Nephron progenitor cell (in vitro differentiated cells): ENCODE measurements around the gene MYRFL.
"Not testable (repeated sequence)": the region's sequence is repeated elsewhere in the genome, so short reads cannot be mapped to it uniquely, and the experiment has no call there.

ENCODE experiments used
- DNase-seq: peaks from one replicate; pipeline ENCODE4 v3.0.0; 2021
- H3K27ac Mint-ChIP-seq: 2 replicates; pipeline ENCODE4 v1.8.0; 2021; ENCODE audit warnings: mild to moderate bottlenecking, moderate library complexity, mixed read lengths
- H3K27me3 Mint-ChIP-seq: 2 replicates; pipeline ENCODE4 v1.8.0; 2021; ENCODE audit warnings: mild to moderate bottlenecking, low read depth, mixed read lengths; ENCODE audit not compliant: poor library complexity
- H3K36me3 Mint-ChIP-seq: 2 replicates; pipeline ENCODE4 v1.8.0; 2021; ENCODE audit warnings: low read depth, mixed read lengths
- H3K4me1 Mint-ChIP-seq: 2 replicates; pipeline ENCODE4 v1.8.0; 2021; ENCODE audit warnings: mixed read lengths
- H3K4me3 Mint-ChIP-seq: 2 replicates; pipeline ENCODE4 v1.8.0; 2021; ENCODE audit warnings: mild to moderate bottlenecking, moderate library complexity, mixed read lengths
- H3K9me3 Mint-ChIP-seq: 2 replicates; pipeline ENCODE4 v1.8.0; 2021; ENCODE audit warnings: mild to moderate bottlenecking, moderate library complexity, mixed read lengths
- TF ChIP-seq, protein P1 (sequence below): fragments of 200-600 bp; sonication (generic); IDR thresholded peaks from 2 replicates; pipeline ENCODE4 v1.5.0; 2021; ENCODE audit warnings: antibody characterized with exemption

The MYRFL gene

DNA sequence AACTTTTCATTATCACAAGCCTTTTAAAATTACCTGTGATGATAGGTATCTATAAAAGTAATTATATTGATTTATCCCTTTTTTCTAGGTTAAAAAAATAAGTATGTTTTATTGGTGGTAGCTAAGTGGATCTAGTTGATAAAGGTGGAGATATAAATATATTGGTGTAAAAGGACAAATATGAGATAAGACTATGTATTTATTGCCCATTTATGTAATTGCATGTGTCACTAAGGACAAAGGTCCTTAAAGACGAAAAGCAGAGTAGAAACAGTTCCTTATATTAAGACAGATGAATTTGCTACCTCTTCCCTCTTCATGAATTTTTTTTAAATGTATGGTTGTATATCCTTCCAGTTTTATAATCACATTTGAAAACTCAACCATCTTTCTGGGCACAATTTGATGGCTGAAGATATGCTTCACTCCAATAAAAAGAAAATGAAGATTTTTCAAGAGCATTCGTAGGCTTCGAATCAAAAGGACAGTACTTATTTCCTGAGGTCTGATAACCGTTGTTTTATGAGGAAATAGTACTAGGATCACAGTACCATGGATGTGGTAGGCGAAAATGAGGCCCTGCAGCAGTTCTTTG lies at the start of gene MYRFL:
Gene MYRFL, plus strand, starts transcription at position 262 of the 595 bp plus-strand sequence. Its CDS starts 291 bp downstream, at position 553.
- Mint-ChIP-seq H3K4me1 (no peaks in the 10 kb centered on the region), H3K9me3 (no peaks in the 10 kb centered on the region), H3K27me3 (peaks cover 6% of the 10 kb centered on the region), H3K36me3 (no peaks in the 10 kb centered on the region), H3K27ac (no peak within 1 kb of the TSS), H3K4me3 (no peak within 1 kb of the TSS)
- TF ChIP-seq, protein P1, sequence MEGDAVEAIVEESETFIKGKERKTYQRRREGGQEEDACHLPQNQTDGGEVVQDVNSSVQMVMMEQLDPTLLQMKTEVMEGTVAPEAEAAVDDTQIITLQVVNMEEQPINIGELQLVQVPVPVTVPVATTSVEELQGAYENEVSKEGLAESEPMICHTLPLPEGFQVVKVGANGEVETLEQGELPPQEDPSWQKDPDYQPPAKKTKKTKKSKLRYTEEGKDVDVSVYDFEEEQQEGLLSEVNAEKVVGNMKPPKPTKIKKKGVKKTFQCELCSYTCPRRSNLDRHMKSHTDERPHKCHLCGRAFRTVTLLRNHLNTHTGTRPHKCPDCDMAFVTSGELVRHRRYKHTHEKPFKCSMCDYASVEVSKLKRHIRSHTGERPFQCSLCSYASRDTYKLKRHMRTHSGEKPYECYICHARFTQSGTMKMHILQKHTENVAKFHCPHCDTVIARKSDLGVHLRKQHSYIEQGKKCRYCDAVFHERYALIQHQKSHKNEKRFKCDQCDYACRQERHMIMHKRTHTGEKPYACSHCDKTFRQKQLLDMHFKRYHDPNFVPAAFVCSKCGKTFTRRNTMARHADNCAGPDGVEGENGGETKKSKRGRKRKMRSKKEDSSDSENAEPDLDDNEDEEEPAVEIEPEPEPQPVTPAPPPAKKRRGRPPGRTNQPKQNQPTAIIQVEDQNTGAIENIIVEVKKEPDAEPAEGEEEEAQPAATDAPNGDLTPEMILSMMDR, result no peak
- no peak for DNase-seq

DNA sequence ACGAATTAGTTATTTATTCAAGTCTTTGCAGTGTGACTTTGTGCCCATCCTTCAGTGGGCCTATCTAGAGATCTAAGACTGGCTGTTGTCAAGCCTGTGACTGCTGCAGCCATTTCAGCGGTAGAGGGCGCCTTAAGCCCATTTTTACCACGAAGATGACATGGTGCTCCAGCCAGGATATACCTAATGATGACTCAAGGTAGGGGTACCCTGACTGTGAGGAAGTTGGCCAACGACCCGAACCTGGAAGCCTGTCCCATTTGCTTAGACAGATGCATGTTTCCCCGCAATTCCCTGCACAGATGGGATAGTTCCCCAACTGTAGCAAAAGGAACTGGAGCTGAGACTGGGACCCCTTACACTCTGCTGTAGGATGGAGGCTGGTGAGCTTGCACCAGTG lies 45.1 kb upstream of the MYRFL start:
- peak; percentile 50 for DNase-seq
- Mint-ChIP-seq H3K27ac (no peak overlapping the region), H3K36me3 (peaks cover 22% of the 10 kb centered on the region), H3K9me3 (peaks cover 26% of the 10 kb centered on the region), H3K27me3 (no peaks in the 10 kb centered on the region), H3K4me3 (no peak overlapping the region), H3K4me1 (peaks cover 9% of the 10 kb centered on the region)
- TF ChIP-seq, protein P1, result peak; percentile 49

- Mint-ChIP-seq H3K4me3 (no peak overlapping the region), H3K36me3 (peaks cover 22% of the 10 kb centered on the region), H3K27me3 (no peaks in the 10 kb centered on the region), H3K9me3 (peaks cover 26% of the 10 kb centered on the region), H3K27ac (no peak overlapping the region), H3K4me1 (peaks cover 9% of the 10 kb centered on the region)
- DNase-seq, result no peak
- TF ChIP-seq, protein P1, result no peak
Observed at GRCh38 chr12:69783365-69783764, 41.7 kb upstream of the MYRFL start.

- Mint-ChIP-seq H3K4me3 (no peak overlapping the region), H3K4me1 (no peaks in the 10 kb centered on the region), H3K27ac (no peak overlapping the region), H3K36me3 (peaks cover 26% of the 10 kb centered on the region), H3K27me3 (no peaks in the 10 kb centered on the region), H3K9me3 (peaks cover 42% of the 10 kb centered on the region)
- no peak for DNase-seq
- TF ChIP-seq, protein P1, result no peak
Observed at GRCh38 chr12:69789351-69789750, 35.7 kb upstream of the MYRFL start.

DNA sequence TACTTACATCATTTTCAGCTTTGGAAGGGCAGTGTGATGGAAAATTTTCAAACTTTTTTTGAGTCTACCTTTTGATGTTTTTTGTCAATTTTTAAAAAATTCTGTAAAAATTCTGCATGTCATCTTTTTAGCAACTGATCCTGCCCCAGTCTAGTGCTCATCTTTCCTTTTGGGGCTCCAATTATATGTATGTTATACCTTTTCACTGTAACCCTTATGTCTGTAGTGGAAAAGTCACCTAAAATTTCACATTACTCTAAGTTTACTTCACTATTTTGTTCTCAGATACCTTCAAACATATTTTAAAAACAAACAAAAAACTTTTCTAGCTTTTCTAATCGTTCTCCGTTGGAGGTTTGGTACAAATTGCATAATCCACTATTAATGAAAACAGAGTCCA lies 32.5 kb upstream of the MYRFL start:
- TF ChIP-seq, protein P1, result no peak
- Mint-ChIP-seq H3K4me3 (no peak overlapping the region), H3K27me3 (no peaks in the 10 kb centered on the region), H3K4me1 (no peaks in the 10 kb centered on the region), H3K36me3 (peaks cover 43% of the 10 kb centered on the region), H3K9me3 (peaks cover 43% of the 10 kb centered on the region), H3K27ac (no peak overlapping the region)
- DNase-seq, result no peak

DNA sequence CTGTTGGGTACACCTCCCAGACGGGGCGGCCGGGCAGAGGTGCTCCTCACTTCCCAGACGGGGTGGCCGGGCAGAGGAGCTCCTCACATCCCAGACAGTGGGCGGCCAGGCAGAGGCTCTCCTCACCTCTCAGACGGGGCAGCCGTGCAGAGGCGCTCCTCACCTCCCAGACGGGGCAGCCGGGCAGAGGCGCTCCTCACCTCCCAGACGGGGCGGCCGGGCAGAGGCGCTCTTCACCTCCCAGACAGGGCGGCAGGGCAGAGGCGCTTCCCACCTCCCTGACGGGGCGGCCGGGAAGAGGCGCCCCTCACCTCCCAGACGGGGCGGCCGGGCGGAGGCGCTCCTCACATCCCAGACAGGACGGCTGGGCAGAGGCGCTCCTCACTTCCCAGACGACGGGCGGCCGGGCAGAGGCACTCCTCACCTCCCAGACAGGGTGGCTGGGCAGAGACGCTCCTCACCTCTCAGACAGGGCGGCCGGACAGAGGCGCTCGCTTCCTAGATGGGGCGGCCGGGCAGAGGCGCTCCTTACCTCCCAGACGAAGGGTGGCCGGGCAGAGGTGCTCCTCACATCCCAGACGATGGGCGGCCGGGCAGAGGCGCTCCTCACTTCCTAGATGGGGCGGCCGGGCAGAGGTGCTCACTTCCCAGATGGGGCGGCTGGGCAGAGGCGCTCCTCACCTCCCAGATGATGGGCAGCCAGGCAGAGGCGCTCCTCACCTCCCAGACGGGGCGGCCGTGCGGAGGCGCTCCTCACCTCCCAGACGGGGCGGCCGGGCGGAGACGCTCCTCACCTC lies 17.7 kb upstream of the MYRFL start:
- DNase-seq, H3K27ac Mint-ChIP-seq, H3K27me3 Mint-ChIP-seq, H3K4me1 Mint-ChIP-seq, H3K4me3 Mint-ChIP-seq: not testable (repeated sequence)
- Mint-ChIP-seq H3K9me3 (peaks cover 62% of the 10 kb centered on the region), H3K36me3 (peaks cover 52% of the 10 kb centered on the region)
